Skeletal muscle tissue (tissue), 4 donors: ENCODE results near the gene ZFX. TPM values are rescaled to one million over a fixed set of nuclear protein-coding genes. Genes with fewer than 3 reads are reported as not detected.

Source experiments
- H3K27ac ChIP-seq: one replicate; pipeline ENCODE4 v1.7.0; 2013; ENCODE audit warnings: mild to moderate bottlenecking, low read depth, low read length, inconsistent platforms
- H3K27me3 ChIP-seq, 3 donors: one replicate each; pipeline ENCODE4 v1.7.0; 2013; ENCODE audit warnings: low read length in 3 of 3; ENCODE audit not compliant: control insufficient read depth in 3 of 3, insufficient read depth in 3 of 3
- H3K36me3 ChIP-seq, 3 donors: one replicate each; pipeline ENCODE4 v1.7.0; 2013; ENCODE audit warnings: low read length in 3 of 3; ENCODE audit not compliant: control insufficient read depth in 3 of 3, insufficient read depth in 3 of 3
- H3K4me1 ChIP-seq, 3 donors: one replicate each; pipeline ENCODE4 v1.7.0; 2013; ENCODE audit warnings: low read length in 3 of 3, mild to moderate bottlenecking in 3 of 3; ENCODE audit not compliant: control insufficient read depth in 3 of 3, insufficient read depth in 3 of 3
- H3K4me3 ChIP-seq, 3 donors: one replicate each; pipeline ENCODE4 v1.7.0; 2013; ENCODE audit warnings: low read length in 3 of 3
- H3K9ac ChIP-seq, 3 donors: one replicate each; pipeline ENCODE4 v1.7.0; 2013; ENCODE audit warnings: low read length in 3 of 3, mild to moderate bottlenecking in 3 of 3, moderate library complexity in 2 of 3, low read depth in 1 of 3
- H3K9me3 ChIP-seq, 3 donors: one replicate each; pipeline ENCODE4 v1.7.0; 2013; ENCODE audit warnings: low read length in 3 of 3; ENCODE audit not compliant: control insufficient read depth in 3 of 3
- total RNA-seq: library from RNA; depleted of rRNA; stranded (reverse); fragments of >200 nt; gene quantifications from one replicate; pipeline ENCODE4 v1.2.3, GENCODE V29; 2014
- donor health status: Osteomylitis.

The ZFX gene
- total RNA-seq, 1 donor from 2014 or later, result 29.7 TPM

DNA sequence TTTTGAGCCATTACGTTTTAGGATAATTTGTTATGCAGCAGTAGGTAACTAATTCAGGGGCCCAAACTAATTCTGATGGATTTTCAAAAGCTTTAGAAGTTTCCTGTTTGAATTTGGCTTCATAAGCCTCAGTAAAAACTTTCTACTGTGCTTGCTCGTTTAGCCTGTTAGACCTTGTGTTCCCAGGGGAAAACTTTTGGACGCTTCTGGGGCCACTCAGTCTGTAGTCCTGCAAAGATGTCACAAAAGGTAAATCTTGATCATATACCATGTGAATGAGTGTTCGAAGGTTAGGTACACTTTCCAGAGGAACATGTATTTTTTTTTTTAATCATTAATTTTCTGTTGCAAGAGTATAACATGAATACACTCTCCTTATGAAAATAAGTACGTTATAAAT is 93.7 kb downstream of the ZFX start:
- Histone ChIP-seq H3K4me3 (no peak overlapping the region), H3K4me1 (peaks cover 0 to 9% (median 5%) of the 10 kb centered on the region in 3 donors), H3K27ac (peak overlapping the region; percentile 15), H3K9ac (peak overlapping the region in 1 of 3 donors; percentile 25), H3K27me3 (no peaks in the 10 kb centered on the region), H3K9me3 (no peaks in the 10 kb centered on the region), H3K36me3 (no peaks in the 10 kb centered on the region)

DNA sequence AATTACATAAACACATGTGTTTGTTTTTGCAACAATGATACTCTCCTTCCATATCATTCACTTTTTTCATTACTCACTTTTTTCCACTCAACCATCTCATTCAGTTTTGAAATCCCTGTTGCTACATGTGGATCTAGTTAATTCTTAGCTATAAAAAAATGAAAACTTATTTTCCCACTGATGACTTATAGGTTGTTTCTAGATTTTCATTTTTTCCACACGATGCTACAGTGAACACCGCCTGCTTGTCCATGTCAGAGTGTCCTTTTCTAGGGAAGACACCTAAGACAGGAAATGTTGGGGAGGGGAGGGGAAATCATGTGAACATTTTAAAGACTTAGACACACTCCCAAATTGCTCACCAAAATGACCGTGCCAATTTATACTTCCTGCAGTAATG is 94.2 kb downstream of the ZFX start:
- Histone ChIP-seq H3K36me3 (no peaks in the 10 kb centered on the region), H3K27ac (no peak overlapping the region), H3K27me3 (no peaks in the 10 kb centered on the region), H3K9me3 (no peaks in the 10 kb centered on the region), H3K4me1 (peaks cover 0 to 9% (median 5%) of the 10 kb centered on the region in 3 donors), H3K4me3 (no peak overlapping the region), H3K9ac (no peak overlapping the region)

DNA sequence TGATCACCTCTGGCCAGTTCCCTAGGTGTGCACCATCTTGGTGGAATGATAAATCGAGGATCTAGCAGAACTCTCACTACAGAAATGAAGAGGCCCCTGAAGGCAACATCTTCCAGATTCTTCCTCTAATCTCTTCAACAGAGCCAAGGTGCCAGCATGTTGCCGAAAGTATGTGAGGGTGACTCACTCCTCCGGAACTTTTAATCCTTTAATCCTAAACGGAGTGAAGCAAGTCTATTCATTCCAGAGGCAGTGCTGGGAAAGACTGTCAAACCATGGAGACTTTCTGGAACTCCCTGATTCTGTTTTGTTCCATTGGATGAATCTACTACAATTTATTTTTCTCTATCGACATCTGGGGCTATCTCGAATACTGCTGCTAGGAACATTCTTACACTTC is 95.7 kb downstream of the ZFX start:
- no peak overlapping the region for H3K27ac ChIP-seq
- peaks cover 0 to 9% (median 5%) of the 10 kb centered on the region in 3 donors for H3K4me1 ChIP-seq
- H3K9ac ChIP-seq, result no peak overlapping the region
- no peaks in the 10 kb centered on the region for H3K27me3 ChIP-seq
- H3K9me3 ChIP-seq, result no peaks in the 10 kb centered on the region
- no peak overlapping the region for H3K4me3 ChIP-seq
- no peaks in the 10 kb centered on the region for H3K36me3 ChIP-seq

DNA sequence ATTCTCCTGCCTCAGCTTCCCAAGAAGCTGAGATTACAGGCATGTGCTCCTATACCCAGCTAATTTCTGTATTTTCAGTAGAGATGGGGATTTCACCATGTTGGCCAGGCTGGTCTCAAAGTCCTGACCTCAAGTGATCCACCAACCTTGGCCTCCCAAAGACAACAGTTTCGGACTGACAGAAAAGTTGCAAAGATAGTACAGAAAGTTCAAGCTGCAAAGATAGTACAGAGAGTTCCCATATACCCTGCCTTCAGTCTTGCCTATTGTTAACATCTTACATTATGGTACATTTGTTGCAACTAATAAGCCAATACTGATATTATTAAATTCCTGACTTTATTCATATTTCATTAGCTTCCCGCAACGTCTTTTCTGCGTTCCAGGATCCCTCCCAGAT is 98.5 kb downstream of the ZFX start:
- H3K9ac ChIP-seq, result no peak overlapping the region
- H3K27me3 ChIP-seq, result no peaks in the 10 kb centered on the region
- H3K36me3 ChIP-seq, result no peaks in the 10 kb centered on the region
- H3K27ac ChIP-seq, result no peak overlapping the region
- H3K4me3 ChIP-seq, result no peak overlapping the region
- H3K4me1 ChIP-seq, result peaks cover 0 to 3% (median 2%) of the 10 kb centered on the region in 3 donors
- no peaks in the 10 kb centered on the region for H3K9me3 ChIP-seq

DNA sequence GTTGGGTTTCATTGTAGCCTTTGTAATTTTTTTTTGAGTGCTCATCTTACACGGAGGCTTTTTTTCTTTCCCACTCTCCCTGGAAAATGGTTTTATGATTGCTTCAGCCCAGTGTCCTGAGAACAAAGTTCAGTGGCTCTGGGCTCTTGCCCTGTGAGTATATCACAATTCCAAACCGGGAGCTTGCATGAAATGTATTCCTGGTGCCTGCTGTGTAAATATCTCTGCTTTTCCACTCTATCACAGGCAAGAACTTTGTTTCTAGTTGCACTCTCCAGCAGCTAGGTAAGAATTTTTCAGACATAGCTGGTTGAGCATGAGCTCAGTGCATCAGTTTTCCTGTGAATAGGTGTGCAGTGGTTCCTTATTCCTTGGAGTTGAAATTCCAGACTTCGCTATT is 103.5 kb downstream of the ZFX start:
- H3K27me3 ChIP-seq, result no peaks in the 10 kb centered on the region
- no peak overlapping the region for H3K27ac ChIP-seq
- H3K9ac ChIP-seq, result no peak overlapping the region
- no peaks in the 10 kb centered on the region for H3K4me1 ChIP-seq
- H3K36me3 ChIP-seq, result no peaks in the 10 kb centered on the region
- H3K4me3 ChIP-seq, result no peak overlapping the region
- no peaks in the 10 kb centered on the region for H3K9me3 ChIP-seq

DNA sequence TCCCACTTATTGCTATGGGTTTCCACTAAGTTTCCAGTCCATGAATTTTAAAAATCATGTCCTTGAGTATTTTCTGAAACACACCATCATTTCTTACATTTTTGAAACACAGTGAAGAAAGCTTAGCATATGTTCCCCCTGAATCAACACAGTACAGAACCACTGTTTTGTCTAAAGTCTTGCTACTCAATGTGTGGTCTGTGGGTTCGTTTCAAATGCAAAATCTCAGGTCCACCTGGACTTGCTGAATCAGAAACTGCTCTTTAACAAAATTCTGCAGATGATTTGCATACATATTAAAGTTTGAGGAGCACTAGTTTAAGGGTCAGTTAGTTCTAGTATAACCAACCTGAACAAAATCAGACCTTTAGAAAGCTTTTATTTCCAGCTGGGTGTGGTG is 103.9 kb downstream of the ZFX start:
- Histone ChIP-seq H3K9me3 (no peaks in the 10 kb centered on the region), H3K4me1 (no peaks in the 10 kb centered on the region), H3K4me3 (no peak overlapping the region), H3K27ac (no peak overlapping the region), H3K9ac (no peak overlapping the region), H3K27me3 (no peaks in the 10 kb centered on the region), H3K36me3 (no peaks in the 10 kb centered on the region)

DNA sequence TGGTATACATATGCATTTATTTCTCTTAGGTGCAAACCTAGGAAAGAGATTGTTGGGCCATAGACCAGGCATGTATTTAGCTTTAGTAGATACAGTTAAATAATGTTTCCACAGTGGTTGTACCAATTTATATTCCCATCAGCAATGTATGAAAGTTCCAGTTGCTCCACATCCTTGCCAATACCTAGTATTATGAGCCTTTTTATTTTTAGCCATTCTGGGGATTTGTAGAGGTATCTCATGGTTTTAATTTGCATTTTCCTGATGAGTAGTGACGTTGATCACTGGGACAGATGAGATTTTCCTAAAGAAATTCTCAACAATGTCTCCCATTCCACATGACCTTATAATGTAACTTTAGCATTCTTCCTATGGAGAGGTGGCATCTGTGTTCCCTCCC is 107.5 kb downstream of the ZFX start:
- H3K27me3 ChIP-seq, result no peaks in the 10 kb centered on the region
- H3K4me3 ChIP-seq, result no peak overlapping the region
- no peak overlapping the region for H3K9ac ChIP-seq
- no peaks in the 10 kb centered on the region for H3K36me3 ChIP-seq
- no peaks in the 10 kb centered on the region for H3K4me1 ChIP-seq
- no peaks in the 10 kb centered on the region for H3K9me3 ChIP-seq
- H3K27ac ChIP-seq, result no peak overlapping the region

DNA sequence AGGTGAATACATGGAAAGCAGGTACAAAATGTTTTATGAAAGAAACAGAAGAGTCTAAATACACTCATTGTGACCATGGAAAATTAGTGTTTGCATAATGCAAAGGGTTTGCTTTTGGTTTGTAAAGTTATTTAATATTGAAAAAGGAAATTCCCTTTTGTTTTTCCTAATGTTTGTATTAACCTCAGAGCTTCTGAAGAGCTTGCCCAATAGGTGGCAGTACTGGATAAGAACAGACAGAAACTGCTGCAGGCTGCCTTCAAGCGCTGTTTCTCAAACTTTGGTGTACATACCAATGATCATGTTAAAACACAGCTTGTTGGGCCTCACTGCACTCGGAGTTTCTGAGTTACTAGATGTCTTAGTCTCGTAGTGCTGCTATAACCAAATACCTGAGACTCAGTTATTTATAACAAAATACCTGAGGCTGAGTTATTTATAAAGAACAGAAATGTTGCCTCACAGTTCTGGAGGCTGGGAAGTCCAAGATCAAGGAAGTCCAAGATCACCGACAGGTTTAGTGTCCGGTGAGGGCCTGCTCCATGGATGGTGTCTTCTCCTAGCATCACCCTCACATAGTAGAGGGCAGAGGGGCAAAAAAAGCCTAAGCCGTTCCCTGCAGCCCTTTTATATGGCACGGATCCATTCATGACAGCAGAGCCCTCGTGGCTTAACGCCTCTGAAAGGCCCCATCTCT is 110.2 kb downstream of the ZFX start:
- H3K27me3 ChIP-seq, result no peaks in the 10 kb centered on the region
- no peak overlapping the region for H3K9ac ChIP-seq
- no peaks in the 10 kb centered on the region for H3K9me3 ChIP-seq
- H3K27ac ChIP-seq, result no peak overlapping the region
- H3K4me1 ChIP-seq, result no peaks in the 10 kb centered on the region
- no peak overlapping the region for H3K4me3 ChIP-seq
- no peaks in the 10 kb centered on the region for H3K36me3 ChIP-seq

DNA sequence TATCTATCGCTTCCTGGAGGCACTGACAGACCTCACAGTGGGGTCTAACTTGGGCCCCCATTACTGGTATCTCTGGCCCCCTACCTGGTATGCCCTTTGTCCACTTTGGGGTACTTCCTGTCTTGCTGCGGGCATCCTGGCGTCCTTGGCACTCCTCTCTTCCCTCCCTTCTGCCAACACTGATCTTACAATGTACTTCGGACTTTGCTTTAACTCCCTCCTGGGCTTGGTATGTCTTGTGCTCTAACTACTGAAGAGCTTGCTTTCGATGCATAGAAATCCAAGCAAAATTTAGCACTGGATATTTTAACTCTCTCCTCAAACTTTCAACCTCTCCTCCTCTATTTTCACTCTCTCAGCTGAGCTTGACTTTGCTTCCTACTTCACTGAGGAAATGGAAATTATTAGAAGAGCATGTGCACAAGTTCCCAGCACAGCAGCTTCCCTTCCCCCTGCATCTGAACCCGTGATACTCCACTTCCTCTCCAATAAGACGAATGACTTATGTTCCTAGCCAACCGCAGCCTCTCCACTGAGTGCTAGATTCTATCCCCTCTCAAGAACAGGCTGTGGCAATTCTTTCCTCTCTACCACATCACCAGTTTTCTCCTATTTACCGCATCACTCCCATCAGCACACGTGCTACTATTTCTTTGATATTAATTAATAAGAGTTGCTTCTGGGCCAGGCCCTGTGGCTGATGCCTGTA is 111.5 kb downstream of the ZFX start:
- H3K9ac ChIP-seq, result no peak overlapping the region
- H3K4me3 ChIP-seq, result no peak overlapping the region
- no peaks in the 10 kb centered on the region for H3K36me3 ChIP-seq
- no peaks in the 10 kb centered on the region for H3K4me1 ChIP-seq
- H3K27ac ChIP-seq, result peak overlapping the region; percentile 20
- no peaks in the 10 kb centered on the region for H3K9me3 ChIP-seq
- H3K27me3 ChIP-seq, result no peaks in the 10 kb centered on the region

DNA sequence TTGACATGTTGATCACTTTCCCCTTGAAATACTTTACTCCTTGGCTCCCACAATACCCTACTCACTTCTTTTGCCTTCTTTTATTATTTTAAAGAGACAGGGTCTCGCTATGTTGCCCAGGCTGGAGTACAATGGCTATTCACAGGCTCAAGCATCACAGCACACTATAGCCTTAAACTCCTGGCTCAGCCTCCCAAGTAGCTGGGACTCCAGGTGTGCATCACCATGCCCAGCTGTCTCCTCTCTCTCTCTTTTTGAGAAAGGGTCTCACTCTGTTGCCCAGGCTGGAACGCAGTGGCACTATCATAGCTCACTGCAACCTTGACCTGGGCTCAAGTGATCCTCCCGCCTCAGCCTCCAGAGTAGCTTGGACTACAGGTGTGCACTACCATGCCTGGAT is 112.8 kb downstream of the ZFX start:
- H3K27ac ChIP-seq, result no peak overlapping the region
- H3K36me3 ChIP-seq, result no peaks in the 10 kb centered on the region
- H3K9me3 ChIP-seq, result no peaks in the 10 kb centered on the region
- no peaks in the 10 kb centered on the region for H3K4me1 ChIP-seq
- H3K4me3 ChIP-seq, result no peak overlapping the region
- no peak overlapping the region for H3K9ac ChIP-seq
- no peaks in the 10 kb centered on the region for H3K27me3 ChIP-seq
